GM19023 (cell line): ENCODE data around the gene LIG3.
"Not testable (repeated sequence)": the region's sequence is repeated elsewhere in the genome, so short reads cannot be mapped to it uniquely, and the experiment has no call there.

Source experiments
- ATAC-seq: cut with Tn5 transposase; IDR thresholded peaks from one replicate; pipeline ENCODE4 v1.9.1; 2021; ENCODE audit warnings: mild to moderate bottlenecking, moderate library complexity; ENCODE audit not compliant: unreplicated experiment

Gene LIG3

DNA sequence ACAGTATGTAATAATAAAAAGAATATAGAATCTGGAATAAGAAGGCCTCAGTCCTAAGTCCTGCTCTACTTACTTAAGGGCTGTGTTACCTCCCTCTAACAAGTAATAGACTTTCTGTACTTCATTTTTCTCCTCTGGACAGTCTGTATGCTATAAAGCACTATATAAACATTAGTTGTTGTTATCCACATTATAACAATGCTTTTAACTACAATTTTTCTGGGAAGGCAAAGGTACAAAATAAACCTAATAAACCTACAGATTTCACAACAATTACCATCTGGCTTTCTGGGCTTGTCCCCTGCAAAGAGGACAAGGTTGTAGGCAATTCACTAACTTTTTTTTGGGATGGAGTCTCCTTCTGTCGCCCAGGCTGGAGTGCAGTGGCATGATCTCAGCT lies 50.5 kb downstream of the LIG3 start:
- ATAC-seq, result no peak

DNA sequence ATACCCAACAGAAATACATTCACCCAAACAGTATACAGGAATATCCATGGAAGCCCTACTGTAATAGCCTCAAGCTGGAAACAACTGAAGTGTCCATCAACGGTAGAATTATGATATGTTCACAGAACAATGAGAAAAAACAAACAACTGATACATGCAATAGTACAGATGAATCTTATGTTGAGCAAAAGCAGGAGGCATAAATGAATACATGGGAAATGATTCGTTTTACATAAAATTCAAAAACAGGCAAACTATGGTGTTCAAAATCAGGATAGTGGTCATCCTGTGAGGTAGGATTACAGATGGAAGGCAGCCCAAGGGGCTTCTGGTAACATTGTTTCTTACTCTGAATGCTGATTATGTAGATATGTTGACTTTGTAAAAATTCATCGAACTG lies 58.1 kb downstream of the LIG3 start:
- no peak for ATAC-seq

DNA sequence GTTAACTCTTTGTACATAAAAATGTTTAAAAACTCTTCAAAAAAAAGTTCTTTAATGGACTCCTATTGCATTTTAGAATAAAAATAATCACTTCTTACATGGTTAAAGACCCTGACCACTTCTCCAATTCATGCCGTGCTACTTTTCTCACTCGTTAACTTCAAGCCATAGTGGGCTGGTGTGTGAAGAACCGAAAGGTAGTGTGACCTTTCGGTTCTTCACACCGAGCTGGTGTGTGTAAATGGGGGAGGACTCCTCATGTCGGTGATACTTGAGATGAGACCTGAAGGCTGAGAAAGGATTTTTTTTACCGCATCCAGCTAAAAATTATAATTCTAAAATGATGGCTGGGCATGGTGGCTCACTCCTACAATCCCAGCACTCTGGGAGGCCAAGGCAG lies 61.1 kb downstream of the LIG3 start:
- no peak for ATAC-seq

DNA sequence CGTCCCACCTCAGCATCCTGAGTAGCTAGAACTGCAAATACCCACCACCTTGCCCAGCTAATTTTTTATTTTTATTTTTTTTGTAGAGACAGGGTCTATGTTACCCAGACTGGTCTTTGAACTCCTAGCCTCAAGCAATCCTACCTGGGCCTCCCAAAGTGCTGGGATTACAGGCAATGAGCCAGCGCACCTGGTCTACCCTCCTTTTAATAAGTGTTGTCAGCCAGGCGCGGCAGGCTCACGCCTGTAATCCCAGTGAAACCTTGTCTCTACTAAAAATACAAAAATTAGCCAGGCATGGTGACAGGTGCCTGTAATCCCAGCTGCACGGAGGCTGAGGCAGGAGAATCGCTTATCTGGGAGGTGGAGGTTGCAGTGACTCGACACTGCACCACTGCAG lies 63.9 kb downstream of the LIG3 start:
- no peak for ATAC-seq

- ATAC-seq, result not testable (repeated sequence)
These were observed 65.2 kb downstream of the LIG3 start for GRCh38 chr17:35045458-35045979.

DNA sequence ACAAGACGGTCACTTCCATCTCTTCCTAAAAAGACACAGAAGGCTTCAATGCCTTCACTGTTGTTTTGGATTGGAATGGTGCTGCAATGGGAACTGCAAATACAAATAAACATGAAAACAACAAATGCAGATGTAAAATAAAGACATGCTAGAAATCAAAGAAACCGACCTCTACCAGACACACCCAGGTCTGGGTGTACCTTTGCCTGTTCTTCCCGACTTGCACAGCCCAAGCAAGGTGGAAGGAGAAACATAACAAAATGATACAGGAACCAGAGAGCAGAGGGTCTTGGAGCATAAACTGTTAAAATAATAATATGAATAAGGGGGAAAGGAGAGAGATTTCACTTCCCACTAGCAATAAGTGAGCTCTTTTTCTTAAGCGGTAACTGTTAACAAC lies 65.9 kb downstream of the LIG3 start:
- no peak for ATAC-seq

- ATAC-seq, result peak; percentile 56
These were observed 66.5 kb downstream of the LIG3 start for GRCh38 chr17:35046740-35047283.

DNA sequence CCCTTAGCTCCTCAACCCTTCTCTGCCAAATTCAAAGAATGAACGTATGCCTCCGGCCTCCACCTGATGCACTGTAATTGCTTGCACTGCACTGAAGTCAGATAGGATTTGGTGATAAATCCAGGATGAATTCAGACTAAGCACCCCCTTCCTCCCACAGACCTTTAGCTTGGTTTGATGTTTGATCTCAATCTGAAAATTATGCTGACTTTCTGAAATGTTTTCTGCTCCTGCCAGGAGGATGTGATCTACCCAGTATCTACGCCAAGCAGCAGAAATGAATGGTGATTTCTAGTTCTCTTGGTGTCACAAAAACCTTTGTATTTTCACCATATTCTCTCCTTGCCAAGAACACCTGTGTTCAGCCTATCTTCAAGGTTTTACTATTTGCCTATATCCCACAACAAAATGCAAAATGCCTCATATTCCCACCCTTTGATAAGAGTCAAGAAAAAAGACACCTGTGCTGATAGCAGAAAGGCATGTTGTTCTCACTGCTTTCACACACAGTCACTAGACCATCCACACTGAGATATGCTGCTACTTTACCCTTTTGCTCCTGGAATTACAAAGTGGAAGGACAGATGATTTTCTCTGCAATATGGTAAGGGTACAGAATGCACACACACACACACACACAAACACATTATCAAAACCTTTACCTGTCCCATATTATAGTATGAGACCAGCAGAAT lies 68.5 kb downstream of the LIG3 start:
- ATAC-seq, result no peak

- ATAC-seq, result no peak
These were observed 69.9 kb downstream of the LIG3 start for GRCh38 chr17:35050170-35050569.

GRCh38 chr17:35051183-35051578 lies 70.9 kb downstream of the LIG3 start:
- ATAC-seq, result peak; percentile 53

DNA sequence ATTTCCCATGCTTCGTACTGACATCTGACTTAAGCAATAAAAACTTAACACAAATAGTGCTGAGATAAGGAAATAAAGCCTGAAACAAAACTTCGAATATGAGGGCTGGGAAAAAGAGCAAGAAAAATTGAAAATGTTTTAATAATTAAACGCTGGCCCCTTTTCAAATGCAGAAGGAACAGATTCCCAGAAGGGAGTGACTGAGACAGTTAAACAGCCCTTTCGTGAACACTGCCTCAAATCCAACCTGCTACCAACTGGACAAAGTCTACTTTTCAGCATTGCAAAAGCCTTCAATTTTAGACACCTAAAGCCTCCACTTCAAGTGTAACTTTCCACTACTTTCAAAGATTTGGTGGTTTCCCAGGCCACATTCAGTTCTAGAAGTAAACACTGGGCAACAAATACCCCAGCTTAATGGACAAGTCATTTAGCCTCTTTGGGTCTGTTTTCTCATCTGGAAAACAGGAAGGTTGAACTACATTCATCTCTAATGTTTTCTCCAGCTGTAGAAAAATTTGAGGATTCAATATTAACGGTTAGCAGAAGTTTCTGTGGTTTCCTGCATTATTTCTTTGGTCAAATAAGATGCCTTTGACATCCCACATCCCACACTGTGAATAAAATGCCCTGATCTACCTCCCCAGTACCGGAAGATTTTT lies 71.4 kb downstream of the LIG3 start:
- no peak for ATAC-seq

DNA sequence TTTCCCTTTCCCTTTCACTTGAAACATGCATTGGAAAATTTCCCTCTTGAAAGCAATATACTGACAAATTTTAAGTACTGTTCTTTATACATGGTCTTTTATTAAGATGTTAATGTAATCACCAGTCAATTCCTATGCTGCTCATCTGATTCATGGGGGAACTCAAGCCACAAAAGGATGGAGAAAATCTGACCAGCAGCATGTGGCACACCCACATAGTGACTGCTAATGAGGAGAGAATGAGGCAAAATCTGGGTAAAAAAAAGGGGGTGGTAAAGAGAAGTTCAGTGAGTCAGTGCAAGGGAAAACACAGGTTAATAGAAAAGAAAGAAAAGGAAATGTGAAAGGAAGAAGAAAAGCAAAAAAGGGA lies 71.9 kb downstream of the LIG3 start:
- no peak for ATAC-seq

- no peak for ATAC-seq
These were observed 72.5 kb downstream of the LIG3 start for GRCh38 chr17:35052780-35053179.

- ATAC-seq, result no peak
These were observed 72.9 kb downstream of the LIG3 start for GRCh38 chr17:35053204-35053603.

DNA sequence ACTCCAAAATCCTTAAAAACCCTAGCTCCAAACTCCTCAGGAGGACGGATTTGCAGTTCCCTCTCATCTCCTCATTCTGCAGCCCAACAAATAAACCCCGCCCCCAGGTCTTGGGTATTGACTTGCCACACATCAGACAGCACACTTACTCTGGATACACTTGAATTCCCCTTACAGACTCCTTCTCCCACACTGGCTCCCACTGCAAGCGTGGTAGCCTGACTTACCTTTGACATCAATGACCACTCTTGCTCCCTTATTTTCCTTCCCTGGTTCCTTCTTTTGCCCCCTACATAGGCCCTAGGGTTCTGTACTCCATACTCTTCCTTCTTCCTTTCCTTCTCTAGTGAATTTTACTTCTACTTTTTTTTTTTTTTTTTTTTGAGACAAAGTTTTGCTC lies 75.7 kb downstream of the LIG3 start:
- no peak for ATAC-seq

- no peak for ATAC-seq
These were observed 77.1 kb downstream of the LIG3 start for GRCh38 chr17:35057332-35057915.
